C4-2B (cell line): Measurements from ENCODE around the gene POLE.

Source experiments
- ZFX ChIP-seq: fragments of 450-650 bp; IDR thresholded peaks from 2 replicates; pipeline ENCODE4 v1.6.1; 2017
- TF ChIP-seq, protein P1 (sequence below): fragments of 450-650 bp; conservative IDR thresholded peaks from 2 replicates; pipeline ENCODE4 v1.5.1; 2017; ENCODE audit warnings: mild to moderate bottlenecking

DNA sequence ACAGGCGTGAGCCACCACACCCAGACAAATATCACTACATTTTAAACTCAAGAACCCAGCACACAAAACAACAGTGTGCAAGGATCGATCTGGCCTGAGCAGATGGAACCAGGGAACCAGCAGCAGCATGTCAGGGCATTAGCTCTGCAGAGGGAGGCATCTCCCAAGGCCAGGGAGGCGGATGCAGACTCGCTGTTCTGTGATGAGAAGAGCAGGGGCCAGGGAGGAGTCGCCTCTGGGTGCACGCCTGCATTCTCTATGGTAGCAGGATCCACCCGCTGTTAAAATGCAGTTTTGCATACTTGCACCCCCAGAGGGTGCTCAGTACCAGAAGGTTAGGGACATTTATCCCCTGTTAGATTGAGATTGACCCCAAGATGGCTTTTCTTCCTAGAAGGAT, 41.4 kb upstream of the POLE start:
- TF ChIP-seq, protein P1, sequence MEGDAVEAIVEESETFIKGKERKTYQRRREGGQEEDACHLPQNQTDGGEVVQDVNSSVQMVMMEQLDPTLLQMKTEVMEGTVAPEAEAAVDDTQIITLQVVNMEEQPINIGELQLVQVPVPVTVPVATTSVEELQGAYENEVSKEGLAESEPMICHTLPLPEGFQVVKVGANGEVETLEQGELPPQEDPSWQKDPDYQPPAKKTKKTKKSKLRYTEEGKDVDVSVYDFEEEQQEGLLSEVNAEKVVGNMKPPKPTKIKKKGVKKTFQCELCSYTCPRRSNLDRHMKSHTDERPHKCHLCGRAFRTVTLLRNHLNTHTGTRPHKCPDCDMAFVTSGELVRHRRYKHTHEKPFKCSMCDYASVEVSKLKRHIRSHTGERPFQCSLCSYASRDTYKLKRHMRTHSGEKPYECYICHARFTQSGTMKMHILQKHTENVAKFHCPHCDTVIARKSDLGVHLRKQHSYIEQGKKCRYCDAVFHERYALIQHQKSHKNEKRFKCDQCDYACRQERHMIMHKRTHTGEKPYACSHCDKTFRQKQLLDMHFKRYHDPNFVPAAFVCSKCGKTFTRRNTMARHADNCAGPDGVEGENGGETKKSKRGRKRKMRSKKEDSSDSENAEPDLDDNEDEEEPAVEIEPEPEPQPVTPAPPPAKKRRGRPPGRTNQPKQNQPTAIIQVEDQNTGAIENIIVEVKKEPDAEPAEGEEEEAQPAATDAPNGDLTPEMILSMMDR: no peak
- TF ChIP-seq ZFX: no peak
